Measurements from ENCODE around the gene ADAP1.
"Not testable (repeated sequence)": the region's sequence is repeated elsewhere in the genome, so short reads cannot be mapped to it uniquely, and the experiment has no call there.

ADAP1 gene

DNA sequence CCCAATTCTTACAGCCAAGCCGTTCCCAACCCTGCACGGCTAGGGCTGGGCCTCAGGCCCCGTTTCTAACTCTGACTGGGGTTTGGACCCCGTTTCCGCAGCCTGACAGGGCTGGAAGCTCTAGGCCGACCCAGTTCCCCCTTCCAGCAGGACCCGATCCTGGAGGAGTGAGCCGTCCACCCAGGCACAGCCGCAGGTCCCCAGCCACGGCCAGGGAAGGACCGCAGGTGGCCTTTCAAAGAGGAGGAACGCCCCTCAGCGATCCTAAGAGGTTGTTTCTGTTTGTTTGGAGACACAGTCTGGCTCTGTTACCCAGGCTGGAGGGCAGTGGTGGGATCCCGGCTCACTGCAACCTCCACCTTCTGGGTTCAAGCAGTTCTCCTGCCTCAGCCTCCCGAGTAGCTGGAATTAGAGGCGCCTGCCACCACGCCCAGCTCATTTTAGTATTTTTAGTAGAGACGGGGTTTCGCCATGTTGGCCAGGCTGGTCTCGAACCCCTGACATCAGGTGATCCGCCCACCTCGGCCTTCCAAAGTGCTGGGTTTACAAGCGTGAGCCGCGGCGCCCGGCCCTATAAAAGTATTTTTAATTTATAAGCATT is 78.9 kb downstream of the ADAP1 start:
- DNase-seq, result no peak

DNA sequence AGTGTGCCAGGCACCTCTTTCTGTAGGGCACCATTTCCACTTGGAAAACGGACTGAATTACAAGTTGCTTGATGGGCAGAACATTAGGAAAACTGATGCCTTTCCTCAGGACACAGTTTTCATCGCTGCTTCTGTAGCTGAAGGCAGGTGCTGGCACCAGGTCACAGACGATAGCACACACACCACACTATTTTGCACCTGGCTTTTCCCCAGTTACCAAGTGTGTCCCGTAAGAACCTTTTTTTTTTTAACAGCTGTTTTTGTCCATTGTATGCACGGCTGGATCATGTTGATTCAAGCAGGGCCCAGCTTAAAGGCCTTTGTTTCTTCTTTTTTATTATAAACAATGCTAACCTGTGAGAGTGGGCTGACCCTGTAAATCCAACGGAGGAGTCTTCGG is 79.4 kb downstream of the ADAP1 start:
- DNase-seq, result no peak

DNA sequence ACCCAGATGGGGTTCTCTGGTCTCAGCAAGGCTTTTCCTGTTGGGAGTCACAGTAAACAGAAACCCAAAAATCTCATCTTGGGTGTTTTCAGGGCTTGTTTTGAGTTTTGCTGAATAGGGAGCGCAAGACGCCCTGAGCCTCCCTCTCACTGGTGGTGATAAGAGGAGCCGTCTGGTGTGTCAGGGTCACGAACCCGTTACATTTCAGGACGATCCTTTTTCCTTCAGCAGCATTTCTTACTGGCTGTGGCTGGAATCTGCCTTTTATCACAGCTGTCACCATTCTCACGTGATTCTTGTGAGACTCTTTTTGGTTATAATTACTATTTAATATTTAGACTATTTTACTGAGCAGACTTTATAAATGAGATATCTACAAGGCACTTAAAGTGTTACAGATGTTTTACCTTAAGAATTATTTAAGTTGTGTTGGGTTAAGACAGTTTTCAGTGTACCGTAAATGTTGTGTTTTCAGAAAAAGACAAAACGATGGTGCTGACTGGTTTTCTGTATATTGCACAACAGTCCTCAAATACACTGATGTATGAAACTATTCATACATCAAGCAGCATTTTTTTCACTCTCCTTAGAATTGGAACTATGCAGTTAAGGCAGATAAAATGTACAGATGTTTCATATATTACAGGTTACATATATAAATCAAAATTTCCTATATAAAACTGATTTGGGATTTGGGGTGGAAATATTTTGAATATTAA is 80.3 kb downstream of the ADAP1 start:
- no peak for DNase-seq

DNA sequence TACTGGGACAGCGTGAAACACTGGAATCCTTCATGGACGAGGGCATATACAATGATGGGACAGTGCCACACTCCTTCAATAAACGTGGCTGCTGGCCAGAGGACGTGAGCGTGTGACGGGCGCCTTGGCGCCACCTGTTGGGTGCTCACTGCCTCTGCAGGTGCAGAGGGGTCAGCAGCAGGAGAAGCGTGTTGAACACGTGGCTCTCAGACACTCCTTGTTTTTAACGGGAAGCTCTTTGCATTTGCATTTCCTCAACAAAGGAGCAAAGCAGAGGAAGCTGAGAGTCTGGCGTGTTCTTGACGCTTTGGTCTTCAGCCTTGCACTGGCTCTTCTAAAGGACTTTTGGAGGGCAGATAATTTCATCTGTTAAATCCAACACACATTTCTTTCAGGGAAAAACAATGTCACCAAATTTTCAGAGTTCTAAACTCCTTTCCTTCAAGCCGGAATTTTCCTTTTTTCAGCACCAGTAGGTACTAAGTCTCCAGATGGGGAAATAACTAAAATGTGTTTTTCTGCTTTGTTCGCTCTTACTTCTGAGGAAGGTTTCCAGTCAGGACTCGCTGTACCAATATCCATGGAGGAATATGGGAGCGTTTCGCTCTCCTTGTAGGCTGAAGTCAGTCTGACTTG is 81.0 kb downstream of the ADAP1 start:
- peak; percentile 85 for DNase-seq

DNA sequence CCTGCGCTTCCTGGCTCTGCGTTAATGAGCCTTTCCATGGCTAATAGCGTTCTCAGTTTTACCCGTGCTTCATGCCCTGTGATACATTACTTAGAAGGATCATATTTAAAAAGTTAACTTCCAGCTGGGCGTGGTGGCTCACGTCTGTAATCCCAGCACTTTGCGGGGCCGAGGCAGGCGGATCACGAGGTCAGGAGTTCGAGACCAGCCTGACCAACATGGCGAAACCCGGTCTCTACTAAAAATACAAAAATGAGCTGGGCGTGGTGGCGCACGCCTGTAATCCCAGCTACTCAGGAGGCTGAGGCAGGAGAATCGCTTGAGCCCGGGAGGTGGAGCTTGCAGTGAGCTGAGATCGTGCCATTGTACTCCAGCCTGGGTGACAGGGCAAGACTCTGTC is 81.8 kb downstream of the ADAP1 start:
- not testable (repeated sequence) for DNase-seq

DNA sequence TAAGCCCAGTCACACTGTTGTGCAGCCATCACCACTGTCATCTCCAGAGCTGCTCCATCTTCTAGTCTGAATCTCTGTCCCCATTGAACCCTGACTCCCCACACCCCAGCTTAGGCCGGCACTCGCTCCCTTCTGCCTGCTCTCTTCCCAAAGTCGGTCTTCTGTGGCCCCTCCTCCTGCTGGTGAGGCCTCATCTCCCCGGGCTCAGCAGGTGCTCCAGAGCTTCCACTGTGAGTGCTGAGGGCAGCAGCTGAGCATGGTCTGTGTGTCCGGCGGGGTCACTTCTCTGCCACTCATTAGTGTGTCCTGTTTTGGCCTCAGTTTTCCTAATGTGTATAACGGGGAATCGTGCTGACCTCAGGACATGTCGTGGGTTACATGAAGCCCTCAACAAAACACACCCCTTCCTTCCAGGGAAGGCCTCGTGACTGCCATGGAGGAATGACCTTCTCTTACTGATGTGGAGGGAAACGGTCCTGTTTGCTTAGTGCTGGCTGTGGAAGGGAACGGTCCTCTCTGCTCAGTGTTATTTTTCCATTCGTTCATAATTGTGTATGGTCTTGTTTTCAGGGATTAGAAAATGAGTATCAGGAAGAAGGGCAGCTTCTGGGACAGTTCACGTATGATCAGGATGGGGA is 82.5 kb downstream of the ADAP1 start:
- DNase-seq, result no peak

DNA sequence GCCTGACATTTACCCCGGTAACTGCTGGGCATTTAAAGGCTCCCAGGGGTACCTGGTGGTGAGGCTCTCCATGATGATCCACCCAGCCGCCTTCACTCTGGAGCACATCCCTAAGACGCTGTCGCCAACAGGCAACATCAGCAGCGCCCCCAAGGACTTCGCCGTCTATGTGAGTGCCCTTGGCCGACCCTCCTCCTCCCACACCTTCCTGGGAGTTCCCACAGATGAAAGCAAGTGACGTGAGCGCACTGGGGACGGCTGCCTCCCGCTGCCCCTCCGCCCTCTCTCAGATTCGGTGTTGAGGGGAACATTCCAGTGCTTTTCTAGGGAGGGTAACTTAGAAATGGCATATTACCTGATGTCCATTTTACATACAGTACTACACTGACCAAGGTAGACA is 85.1 kb downstream of the ADAP1 start:
- DNase-seq, result no peak

DNA sequence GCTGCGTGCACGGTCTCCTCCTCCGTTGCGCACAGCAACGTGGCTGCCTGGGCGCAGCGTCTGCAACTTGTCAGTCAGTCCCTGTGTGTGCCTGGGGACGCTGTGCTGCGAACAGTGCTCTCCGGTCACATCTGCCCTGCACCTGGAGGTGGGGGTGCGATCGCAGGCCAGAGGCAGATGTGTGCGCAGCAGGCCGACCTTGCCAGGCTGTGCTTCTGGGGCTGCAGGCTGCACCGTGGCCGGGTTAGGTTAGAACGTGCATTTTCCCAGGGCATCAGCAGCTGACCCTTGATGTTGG is 86.3 kb downstream of the ADAP1 start:
- no peak for DNase-seq

DNA sequence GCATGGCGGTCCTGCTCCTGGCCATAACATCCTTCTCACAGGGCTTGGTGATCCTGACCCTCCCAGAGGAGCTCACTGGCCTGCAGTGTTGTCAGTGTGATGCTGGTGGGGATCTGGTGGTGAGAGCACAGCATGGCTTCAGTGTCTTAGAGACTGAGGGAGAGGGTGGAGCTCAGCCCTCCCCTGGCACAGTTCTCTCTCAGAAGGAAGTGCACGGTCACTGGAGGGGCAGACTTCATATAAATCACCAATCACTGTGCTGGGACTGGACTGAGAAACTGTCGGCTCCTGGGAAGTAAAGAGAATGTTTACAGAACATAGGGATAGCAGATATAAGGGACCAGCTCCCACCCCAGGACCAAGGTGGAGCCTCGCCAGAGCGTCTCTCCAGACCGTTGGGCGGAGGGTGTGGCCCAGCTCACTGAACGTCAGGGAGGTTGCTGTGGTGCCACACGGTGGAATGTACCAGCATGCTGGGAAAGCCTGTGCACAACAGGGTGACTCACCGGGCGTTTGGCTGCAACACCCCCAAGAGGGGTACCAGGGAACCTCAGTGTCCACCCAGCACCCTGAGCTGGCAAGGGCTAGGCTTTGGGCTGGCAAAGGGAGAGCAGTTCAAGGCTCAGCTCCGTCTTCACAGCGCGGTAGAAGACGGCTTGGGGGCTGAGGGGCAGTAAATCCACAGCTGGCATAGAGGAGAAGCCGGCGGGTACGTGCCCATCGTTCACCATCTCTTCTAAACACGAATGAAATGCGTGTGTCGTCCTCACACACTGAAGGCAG is 86.9 kb downstream of the ADAP1 start:
- DNase-seq, result no peak

DNA sequence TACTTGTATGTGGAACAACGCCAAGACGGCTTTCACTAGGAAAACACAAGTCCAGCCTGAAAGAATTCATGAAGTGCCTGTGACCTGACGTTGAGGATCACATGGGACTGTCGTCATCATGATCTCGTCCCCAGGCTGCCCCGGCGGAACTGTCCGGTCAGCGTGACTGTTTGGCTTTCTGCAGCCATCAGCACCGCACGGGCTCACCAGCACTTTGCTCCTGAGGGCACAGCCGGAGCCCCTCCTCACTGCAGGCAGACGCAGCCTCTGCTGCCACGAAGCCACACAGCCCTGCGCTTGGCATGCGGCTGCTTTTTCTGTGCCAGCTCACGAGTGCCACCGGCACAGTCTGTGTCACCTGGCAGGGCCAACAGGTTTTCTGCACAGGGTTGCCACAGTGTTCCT is 87.5 kb downstream of the ADAP1 start:
- DNase-seq, result no peak

DNA sequence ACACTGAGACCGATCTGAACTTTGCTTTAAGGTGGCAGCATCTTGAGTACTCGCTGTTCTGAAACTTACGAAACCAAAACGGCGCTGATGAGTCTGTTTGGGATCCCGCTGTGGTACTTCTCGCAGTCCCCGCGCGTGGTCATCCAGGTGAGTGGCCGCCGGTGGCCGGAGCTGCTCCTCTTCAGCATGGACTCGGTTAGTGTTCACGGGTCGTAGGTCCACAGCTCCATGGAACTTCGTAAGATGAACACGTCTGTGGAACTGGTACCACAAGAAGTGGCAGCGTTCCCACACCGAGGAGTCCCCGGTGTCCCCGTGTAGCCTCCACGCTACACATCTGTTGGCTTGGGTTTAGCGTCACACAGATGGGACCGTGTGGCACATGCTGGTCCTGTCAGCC is 88.6 kb downstream of the ADAP1 start:
- no peak for DNase-seq

DNA sequence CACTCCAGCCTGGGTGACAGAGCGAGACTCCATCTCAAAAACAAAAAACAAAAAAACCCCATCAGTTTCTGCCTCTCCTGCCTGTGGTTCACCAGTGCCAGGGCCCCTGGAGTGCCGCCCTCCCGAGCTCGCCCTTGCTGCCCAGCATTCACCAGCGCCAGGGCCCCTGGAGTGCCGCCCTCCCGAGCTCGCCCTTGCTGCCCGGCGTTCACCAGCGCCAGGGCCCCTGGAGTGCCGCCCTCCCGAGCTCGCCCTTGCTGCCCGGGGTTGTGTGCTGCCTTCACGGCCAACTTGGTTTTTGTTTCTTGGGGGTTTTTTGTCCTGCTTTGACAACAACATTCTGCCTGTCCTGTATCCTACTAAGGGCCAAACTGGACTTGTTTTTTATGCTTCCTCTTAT is 91.4 kb downstream of the ADAP1 start:
- DNase-seq, result no peak

DNA sequence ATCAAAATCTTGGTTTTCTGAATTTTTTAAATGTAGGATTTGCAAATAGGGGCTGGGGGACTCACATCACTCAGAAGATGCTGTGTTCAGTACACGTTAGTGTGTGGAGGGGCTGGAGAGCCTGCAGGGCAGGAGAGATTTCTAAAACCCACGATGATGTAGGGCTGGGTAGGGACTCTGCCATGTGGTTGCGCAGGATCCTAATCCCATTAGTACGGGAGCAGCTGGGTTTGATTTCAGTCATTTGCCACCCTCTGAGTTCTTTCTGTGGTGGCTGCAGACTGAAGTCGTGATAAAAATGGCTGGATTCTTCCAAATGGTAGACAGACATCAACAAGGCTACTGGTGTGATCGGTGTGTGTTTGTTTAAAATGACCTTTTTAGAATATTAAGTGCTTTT is 92.3 kb downstream of the ADAP1 start:
- no peak for DNase-seq

DNA sequence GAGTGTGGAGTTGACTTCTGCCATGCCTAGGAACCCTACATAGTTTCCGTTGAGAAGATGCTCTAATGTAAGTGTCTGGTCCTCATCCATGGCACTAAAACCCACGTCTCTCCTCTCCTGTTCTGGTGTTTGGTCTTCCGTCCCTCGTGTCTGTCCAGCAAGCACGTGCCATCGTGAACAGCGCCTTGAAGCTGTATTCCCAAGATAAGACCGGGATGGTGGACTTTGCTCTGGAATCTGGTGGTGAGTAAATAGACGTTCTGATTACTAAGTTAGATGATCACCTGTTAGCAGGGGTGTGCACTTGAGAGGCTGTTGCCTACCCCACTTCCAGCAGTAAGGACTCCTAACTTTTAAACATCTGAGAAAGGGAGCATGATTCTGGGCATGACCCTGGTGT is 93.3 kb downstream of the ADAP1 start:
- no peak for DNase-seq

DNA sequence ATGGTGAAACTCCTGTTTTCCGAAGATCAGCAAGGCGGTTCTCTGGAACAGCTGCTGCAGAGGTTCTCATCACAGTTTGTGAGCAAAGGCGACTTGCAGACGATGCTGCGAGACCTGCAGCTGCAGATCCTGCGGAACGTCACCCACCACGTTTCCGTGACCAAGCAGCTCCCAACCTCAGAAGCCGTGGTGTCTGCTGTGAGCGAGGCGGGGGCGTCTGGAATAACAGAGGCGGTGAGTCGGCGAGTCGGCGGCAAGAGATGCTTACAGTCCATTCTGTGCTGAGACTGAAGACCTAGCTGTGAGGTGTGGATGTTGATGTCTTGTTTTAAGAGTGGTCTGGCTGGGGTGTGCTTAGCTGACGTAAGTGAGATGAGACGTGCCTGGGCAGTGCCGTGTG is 94.3 kb downstream of the ADAP1 start:
- no peak for DNase-seq

DNA sequence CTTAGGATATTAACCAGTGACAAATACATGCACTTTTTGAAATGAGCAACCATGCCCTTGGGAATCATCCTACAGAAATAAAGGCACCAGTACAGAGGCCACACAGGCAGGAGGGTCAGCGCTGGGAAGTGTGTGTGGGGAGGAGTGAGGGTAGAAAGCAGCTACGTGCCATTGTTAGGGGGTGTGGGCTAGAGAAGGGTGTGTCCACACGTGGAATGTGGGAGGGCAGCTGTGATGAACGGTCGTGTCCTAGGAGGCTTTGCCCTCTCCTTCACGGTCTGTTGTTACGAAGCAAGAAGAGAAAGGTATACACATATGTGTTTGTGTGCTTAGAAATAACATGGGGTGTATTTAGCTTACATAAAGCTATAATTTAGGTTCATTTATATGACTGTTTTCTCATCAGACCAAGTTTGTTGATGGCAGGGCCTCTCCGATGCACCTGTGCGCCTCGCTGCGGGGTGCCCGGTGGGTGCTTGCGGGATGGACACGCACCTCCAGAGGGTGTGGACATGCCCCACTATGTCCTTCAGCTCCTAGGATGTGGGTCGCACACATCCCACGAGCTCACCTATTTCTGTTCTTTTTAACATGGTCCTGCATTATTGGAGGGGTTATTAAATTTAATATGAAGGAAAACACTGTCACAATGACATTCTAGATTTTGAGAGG is 95.0 kb downstream of the ADAP1 start:
- no peak for DNase-seq

DNA sequence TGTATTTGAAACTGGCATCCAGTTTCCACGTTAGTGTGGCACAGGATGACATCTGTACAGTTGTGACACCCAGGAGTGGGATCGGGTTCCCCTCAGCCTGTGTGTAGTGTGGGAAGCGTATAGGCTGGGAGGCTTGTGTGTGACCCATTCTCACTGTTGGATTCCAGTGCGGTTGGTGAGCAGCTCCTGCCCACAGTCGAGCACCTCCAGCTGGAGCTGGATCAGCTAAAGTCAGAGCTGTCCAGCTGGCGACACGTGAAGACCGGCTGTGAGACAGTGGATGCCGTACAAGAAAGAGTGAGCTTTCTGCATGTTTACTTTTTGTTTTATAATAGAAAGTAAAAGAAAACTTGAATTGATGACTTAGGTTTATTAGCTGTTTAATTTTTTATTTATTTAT is 96.8 kb downstream of the ADAP1 start:
- no peak for DNase-seq

DNA sequence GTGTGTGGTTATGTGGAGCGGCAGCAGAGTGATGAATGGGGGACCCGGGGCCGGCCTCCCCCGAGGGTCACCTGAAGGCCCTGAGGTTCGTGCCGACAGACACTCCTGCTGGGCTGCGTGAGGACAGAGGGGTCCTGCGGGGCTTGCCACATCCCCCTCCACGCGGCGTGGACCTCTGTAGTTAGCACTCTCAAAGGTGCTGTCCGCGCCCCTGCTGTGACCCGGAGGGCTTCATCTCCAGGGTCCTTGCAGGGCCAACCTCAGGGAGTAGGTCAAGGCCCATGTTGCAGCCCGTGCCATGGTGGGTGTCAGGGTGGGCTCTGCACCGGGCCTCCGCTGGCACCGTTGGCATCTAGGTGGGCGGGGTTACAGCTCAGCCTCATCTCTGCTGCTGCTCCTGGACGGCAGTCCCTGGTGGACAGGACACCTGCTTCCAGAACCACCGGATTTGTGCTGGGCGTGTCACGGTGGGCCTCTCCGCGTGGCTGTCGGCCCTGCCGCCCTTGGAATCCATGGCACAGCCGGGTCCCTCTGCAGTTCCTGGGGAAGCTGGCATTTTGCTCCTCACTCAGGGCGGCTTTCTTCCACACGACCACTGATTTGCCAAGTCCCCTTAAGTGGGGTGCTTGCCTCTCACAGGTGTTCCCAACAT is 97.9 kb downstream of the ADAP1 start:
- DNase-seq, result no peak

DNA sequence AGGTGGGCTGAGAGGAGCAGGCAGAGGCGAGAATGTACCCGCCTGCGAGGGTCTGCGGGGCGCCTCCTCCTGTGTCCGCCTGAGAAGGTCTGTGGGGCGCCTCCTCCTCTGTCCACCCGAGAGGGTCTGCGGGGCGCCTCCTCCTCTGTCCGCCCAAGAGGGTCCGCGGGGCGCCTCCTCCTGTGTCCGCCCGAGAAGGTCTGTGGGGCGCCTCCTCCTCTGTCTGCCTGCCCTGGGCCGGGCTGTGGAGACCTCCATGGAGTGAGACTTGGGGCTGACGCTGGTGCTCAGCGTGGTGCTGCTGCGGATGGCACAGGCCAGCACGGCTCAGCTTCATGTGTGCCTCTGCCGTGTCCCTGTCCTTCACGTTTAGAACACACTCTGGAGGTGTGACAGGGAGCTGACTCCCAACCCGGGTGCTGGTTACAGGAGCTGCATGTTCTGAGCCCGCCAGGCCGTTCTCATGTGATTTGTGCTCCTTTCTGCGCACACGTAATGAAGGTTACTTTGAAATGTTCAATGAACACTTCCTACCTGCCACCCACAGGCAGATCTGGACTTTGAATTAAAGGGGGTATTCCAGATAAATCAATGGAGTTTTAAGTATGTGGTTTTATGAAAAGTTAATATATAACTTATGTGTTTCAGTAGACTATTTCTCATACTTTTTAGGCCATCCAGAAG is 98.7 kb downstream of the ADAP1 start:
- no peak for DNase-seq

DNA sequence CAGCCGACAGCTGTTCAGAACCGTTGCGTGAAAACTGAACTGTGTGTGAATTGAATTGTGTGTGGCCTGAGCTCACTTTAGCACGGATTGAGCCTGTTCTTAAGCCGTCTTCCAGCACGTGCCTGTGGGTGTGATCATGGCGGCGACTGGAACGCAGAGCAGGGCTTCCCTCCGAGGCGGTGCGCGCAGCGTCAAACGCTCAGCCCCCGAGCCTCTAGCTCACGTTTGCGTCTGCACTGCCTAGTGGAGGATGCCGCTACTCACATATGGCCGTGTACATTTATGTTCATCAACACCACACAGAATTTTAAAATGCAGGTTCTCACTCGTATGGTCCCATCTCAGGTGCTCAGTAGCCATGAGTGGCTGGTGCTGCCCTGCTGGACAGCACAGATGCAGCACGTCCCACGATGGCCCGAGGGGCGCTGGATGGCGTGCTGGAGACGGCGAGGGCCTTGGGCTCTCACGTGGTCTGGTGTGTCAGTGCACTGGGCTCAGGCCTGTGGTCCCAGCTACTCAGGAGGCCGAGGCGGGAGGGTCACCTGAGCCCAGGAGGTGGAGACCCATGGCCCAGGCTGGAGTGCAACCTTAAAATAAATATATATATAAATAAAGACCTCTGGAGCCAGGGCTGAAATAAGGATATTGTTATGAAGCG is 100.2 kb downstream of the ADAP1 start:
- no peak for DNase-seq
